Measurements from ENCODE around the gene TCP11L2. TPM values are rescaled to one million over a fixed set of nuclear protein-coding genes. Genes with fewer than 3 reads are reported as not detected.

Gene TCP11L2
- total and polyA plus RNA-seq, 9 of the 15 experiments (the other 6 are each of a cell fraction or from before 2014, with no cell fraction given), result 0.39 to 4.5 (median 1.3) TPM

- TF ChIP-seq, protein P1, sequence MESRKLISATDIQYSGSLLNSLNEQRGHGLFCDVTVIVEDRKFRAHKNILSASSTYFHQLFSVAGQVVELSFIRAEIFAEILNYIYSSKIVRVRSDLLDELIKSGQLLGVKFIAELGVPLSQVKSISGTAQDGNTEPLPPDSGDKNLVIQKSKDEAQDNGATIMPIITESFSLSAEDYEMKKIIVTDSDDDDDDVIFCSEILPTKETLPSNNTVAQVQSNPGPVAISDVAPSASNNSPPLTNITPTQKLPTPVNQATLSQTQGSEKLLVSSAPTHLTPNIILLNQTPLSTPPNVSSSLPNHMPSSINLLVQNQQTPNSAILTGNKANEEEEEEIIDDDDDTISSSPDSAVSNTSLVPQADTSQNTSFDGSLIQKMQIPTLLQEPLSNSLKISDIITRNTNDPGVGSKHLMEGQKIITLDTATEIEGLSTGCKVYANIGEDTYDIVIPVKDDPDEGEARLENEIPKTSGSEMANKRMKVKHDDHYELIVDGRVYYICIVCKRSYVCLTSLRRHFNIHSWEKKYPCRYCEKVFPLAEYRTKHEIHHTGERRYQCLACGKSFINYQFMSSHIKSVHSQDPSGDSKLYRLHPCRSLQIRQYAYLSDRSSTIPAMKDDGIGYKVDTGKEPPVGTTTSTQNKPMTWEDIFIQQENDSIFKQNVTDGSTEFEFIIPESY (CRISPR knock-in tag; IDR thresholded peaks at IDR 0.05), result no peak
- TF ChIP-seq OTX1 (CRISPR knock-in tag; IDR thresholded peaks at IDR 0.05) (no peak), NEUROD1 (IDR thresholded peaks at IDR 0.05; ENCODE audit: borderline replicate concordance, low read depth, low read length, partially characterized antibody) (peak; percentile 33), ZNF175 (CRISPR knock-in tag; IDR thresholded peaks at IDR 0.05; ENCODE audit: low read depth) (no peak), SMAD4 (CRISPR knock-in tag; conservative IDR thresholded peaks at IDR 0.05) (peak; percentile 62), TEAD2 (tag; IDR thresholded peaks at IDR 0.05) (no peak), ZNF140 (CRISPR knock-in tag; IDR thresholded peaks at IDR 0.05) (no peak), MAZ (CRISPR knock-in tag; conservative IDR thresholded peaks at IDR 0.05 in 1 of 2, IDR thresholded peaks at IDR 0.05 in 1 of 2) (peak; percentile 3 to 63; a peak in 2 of 4 replicates), ZC3H11A (IDR thresholded peaks at IDR 0.05; ENCODE audit: low read depth, low read length) (no peak), ATF7 (IDR thresholded peaks at IDR 0.05) (peak; percentile 100), TRIM24 (IDR thresholded peaks at IDR 0.05) (peak in 1 of 2 experiments; percentile 70; a peak in 2 of 4 replicates), KLF13 (tag; IDR thresholded peaks at IDR 0.05; ENCODE audit: borderline replicate concordance, low read depth) (0 out of 2 replicates have a peak, but pooled peaks have one; percentile 36), ZKSCAN1 (IDR thresholded peaks at IDR 0.05; ENCODE audit: low read depth, low read length) (no peak), NFIX (CRISPR knock-in tag; IDR thresholded peaks at IDR 0.05; ENCODE audit: low read depth) (no peak), ZNF780A (CRISPR knock-in tag; IDR thresholded peaks at IDR 0.05) (no peak), ZNF311 (CRISPR knock-in tag; IDR thresholded peaks at IDR 0.05) (no peak), CREM (IDR thresholded peaks at IDR 0.05; ENCODE audit: low read depth) (peak; percentile 35; the same call in 1 of the 2 replicates), ZNF695 (CRISPR knock-in tag; IDR thresholded peaks at IDR 0.05) (no peak), DIDO1 (tag; IDR thresholded peaks at IDR 0.05; ENCODE audit: low read depth) (peak; percentile 63; the same call in 1 of the 2 replicates), BHLHE40 (IDR thresholded peaks at IDR 0.05; ENCODE audit: low read length) (peak; percentile 91), SMARCC2 (IDR thresholded peaks at IDR 0.05; ENCODE audit: low read depth) (no peak), ZNF384 (IDR thresholded peaks at IDR 0.05; ENCODE audit: low read depth, low read length) (no peak)
- TF ChIP-seq, protein P2, sequence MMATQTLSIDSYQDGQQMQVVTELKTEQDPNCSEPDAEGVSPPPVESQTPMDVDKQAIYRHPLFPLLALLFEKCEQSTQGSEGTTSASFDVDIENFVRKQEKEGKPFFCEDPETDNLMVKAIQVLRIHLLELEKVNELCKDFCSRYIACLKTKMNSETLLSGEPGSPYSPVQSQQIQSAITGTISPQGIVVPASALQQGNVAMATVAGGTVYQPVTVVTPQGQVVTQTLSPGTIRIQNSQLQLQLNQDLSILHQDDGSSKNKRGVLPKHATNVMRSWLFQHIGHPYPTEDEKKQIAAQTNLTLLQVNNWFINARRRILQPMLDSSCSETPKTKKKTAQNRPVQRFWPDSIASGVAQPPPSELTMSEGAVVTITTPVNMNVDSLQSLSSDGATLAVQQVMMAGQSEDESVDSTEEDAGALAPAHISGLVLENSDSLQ (IDR thresholded peaks at IDR 0.05), result peak; percentile 14; the same call in 1 of the 2 replicates
- TF ChIP-seq, protein P3, sequence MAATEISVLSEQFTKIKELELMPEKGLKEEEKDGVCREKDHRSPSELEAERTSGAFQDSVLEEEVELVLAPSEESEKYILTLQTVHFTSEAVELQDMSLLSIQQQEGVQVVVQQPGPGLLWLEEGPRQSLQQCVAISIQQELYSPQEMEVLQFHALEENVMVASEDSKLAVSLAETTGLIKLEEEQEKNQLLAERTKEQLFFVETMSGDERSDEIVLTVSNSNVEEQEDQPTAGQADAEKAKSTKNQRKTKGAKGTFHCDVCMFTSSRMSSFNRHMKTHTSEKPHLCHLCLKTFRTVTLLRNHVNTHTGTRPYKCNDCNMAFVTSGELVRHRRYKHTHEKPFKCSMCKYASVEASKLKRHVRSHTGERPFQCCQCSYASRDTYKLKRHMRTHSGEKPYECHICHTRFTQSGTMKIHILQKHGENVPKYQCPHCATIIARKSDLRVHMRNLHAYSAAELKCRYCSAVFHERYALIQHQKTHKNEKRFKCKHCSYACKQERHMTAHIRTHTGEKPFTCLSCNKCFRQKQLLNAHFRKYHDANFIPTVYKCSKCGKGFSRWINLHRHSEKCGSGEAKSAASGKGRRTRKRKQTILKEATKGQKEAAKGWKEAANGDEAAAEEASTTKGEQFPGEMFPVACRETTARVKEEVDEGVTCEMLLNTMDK (IDR thresholded peaks at IDR 0.05; ENCODE audit: borderline replicate concordance, insufficient read depth, low read depth, low read length, poor library complexity, severe bottlenecking), result no peak
Observed at GRCh38 chr12:106302401-106303201, at the start of gene TCP11L2 (continued).
